GM23338 (cell line): ENCODE measurements around the gene STX17.

Experiments used
- EZH2 ChIP-seq: fragments of 200-600 bp; sonication (generic); IDR thresholded peaks from one replicate; pipeline ENCODE4 v1.8.0; 2017; ENCODE audit warnings: antibody characterized with exemption, mild to moderate bottlenecking, low read depth; ENCODE audit not compliant: unreplicated experiment
- EZH2phosphoT487 ChIP-seq: fragments of 200-600 bp; sonication (generic); IDR thresholded peaks from one replicate; pipeline ENCODE4 v1.8.1; 2018; ENCODE audit warnings: antibody characterized with exemption; ENCODE audit not compliant: unreplicated experiment
- POLR2AphosphoS5 ChIP-seq: IDR thresholded peaks from 2 replicates; pipeline ENCODE4 v1.6.1; 2016; ENCODE audit warnings: antibody characterized with exemption, low read depth
- TF ChIP-seq, protein P1 (sequence below), 2 experiments: fragments of 200-600 bp in 1 of 2; sonication (generic) in 1 of 2; conservative IDR thresholded peaks; 2 replicates each; pipeline versions ENCODE4 v1.5.1 to v1.6.1; 2016 to 2017; ENCODE audit warnings: antibody characterized with exemption in 2 of 2, low read depth in 2 of 2, mild to moderate bottlenecking in 2 of 2, moderate library complexity in 1 of 2
- TF ChIP-seq, protein P2 (sequence below): IDR thresholded peaks from one replicate; pipeline ENCODE4 v1.6.1; 2018; ENCODE audit warnings: antibody characterized with exemption; ENCODE audit not compliant: unreplicated experiment

GRCh38 chr9:99866398-99866797 lies 40.1 kb upstream of the STX17 start:
- TF ChIP-seq, protein P1, sequence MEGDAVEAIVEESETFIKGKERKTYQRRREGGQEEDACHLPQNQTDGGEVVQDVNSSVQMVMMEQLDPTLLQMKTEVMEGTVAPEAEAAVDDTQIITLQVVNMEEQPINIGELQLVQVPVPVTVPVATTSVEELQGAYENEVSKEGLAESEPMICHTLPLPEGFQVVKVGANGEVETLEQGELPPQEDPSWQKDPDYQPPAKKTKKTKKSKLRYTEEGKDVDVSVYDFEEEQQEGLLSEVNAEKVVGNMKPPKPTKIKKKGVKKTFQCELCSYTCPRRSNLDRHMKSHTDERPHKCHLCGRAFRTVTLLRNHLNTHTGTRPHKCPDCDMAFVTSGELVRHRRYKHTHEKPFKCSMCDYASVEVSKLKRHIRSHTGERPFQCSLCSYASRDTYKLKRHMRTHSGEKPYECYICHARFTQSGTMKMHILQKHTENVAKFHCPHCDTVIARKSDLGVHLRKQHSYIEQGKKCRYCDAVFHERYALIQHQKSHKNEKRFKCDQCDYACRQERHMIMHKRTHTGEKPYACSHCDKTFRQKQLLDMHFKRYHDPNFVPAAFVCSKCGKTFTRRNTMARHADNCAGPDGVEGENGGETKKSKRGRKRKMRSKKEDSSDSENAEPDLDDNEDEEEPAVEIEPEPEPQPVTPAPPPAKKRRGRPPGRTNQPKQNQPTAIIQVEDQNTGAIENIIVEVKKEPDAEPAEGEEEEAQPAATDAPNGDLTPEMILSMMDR (conservative IDR thresholded peaks at IDR 0.05; ENCODE audit: low read depth in 2 of 2), result no peak
- TF ChIP-seq POLR2AphosphoS5, result no peak
- TF ChIP-seq EZH2phosphoT487, result no peak
- TF ChIP-seq EZH2, result no peak
- TF ChIP-seq, protein P2, sequence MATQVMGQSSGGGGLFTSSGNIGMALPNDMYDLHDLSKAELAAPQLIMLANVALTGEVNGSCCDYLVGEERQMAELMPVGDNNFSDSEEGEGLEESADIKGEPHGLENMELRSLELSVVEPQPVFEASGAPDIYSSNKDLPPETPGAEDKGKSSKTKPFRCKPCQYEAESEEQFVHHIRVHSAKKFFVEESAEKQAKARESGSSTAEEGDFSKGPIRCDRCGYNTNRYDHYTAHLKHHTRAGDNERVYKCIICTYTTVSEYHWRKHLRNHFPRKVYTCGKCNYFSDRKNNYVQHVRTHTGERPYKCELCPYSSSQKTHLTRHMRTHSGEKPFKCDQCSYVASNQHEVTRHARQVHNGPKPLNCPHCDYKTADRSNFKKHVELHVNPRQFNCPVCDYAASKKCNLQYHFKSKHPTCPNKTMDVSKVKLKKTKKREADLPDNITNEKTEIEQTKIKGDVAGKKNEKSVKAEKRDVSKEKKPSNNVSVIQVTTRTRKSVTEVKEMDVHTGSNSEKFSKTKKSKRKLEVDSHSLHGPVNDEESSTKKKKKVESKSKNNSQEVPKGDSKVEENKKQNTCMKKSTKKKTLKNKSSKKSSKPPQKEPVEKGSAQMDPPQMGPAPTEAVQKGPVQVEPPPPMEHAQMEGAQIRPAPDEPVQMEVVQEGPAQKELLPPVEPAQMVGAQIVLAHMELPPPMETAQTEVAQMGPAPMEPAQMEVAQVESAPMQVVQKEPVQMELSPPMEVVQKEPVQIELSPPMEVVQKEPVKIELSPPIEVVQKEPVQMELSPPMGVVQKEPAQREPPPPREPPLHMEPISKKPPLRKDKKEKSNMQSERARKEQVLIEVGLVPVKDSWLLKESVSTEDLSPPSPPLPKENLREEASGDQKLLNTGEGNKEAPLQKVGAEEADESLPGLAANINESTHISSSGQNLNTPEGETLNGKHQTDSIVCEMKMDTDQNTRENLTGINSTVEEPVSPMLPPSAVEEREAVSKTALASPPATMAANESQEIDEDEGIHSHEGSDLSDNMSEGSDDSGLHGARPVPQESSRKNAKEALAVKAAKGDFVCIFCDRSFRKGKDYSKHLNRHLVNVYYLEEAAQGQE, result no peak
